ENCODE measurements around the gene ADAD2. TPM values are rescaled to one million over a fixed set of nuclear protein-coding genes. Genes with fewer than 3 reads are reported as not detected.

ADAD2 gene
- total and polyA plus RNA-seq, 2 of the 4 experiments (the other 2 are of a cell fraction), result not detected

DNA sequence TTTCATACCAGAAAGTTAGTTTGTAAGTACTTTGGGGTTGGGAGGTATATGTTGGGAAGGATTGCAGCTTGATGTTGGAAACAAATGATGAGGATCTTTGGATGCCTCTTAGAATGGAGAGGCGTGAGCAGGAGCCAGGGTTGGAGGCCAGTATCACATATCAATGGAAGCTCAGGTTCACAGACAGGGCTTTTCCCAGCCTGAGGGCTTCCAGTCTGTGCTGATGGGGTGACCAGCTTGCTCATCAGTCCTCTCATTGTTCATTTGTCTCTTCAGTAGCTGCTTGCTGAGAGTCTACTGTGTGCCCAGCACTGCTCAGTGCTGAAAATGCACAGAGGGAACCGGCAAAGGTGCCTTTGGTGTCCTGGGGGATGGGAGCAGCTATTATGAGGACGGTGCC, 40.0 kb upstream of the ADAD2 start:
- Histone ChIP-seq H3K18ac (ENCODE audit: low read depth, low read length) (no peak overlapping the region), H3K14ac (replicated peaks; ENCODE audit: low read depth, low read length) (no peak overlapping the region), H3K4me3 (ENCODE audit: insufficient read depth, low read depth, low read length) (no peak overlapping the region), H3K36me3 (ENCODE audit: control insufficient read depth, insufficient read depth, low read length) (no peaks in the 10 kb centered on the region), H3K9me3 (ENCODE audit: control insufficient read depth, insufficient read depth, low read length) (no peaks in the 10 kb centered on the region), H3K79me1 (ENCODE audit: low read depth in 1 of 2, low read length in 2 of 2) (no peaks in the 10 kb centered on the region), H3K27me3 (ENCODE audit: control insufficient read depth, insufficient read depth, low read length) (peaks cover 26% of the 10 kb centered on the region), H3K4ac (ENCODE audit: low read depth, low read length) (no peak overlapping the region), H3K23ac (ENCODE audit: low read depth, low read length) (no peak overlapping the region), H3K9ac (ENCODE audit: low read depth, low read length) (no peak overlapping the region), H2BK120ac (ENCODE audit: low read depth, low read length) (no peak overlapping the region), H2AFZ (replicated peaks; ENCODE audit: low read length, poor library complexity) (no peak overlapping the region), H3K9me1 (ENCODE audit: insufficient read depth, low read length) (no peaks in the 10 kb centered on the region), H3K56ac (ENCODE audit: extremely low read depth, insufficient read depth, low read length) (no peak overlapping the region), H2BK5ac (ENCODE audit: low read depth, low read length, poor library complexity, severe bottlenecking) (no peak overlapping the region), H2AK5ac (ENCODE audit: low read depth, low read length) (no peak overlapping the region), H3K4me2 (ENCODE audit: low read depth, low read length) (no peak overlapping the region), H2AK9ac (replicated peaks; ENCODE audit: low read depth, low read length, poor library complexity) (no peak overlapping the region), H2BK15ac (ENCODE audit: low read depth, low read length) (no peak overlapping the region), H3K27ac (ENCODE audit: insufficient read depth, low read length) (no peak overlapping the region), H4K91ac (ENCODE audit: insufficient read depth, low read depth, low read length) (no peak overlapping the region), H2BK20ac (ENCODE audit: low read depth, low read length) (no peak overlapping the region), H4K20me1 (ENCODE audit: insufficient read depth, low read length) (no peaks in the 10 kb centered on the region), H3K4me1 (ENCODE audit: control insufficient read depth, insufficient read depth, low read length) (no peaks in the 10 kb centered on the region), H4K8ac (ENCODE audit: low read depth in 2 of 2, low read length in 2 of 2) (no peak overlapping the region), H4K5ac (ENCODE audit: low read depth, low read length) (no peak overlapping the region)
- WGBS, 2 experiments (ENCODE audit: extremely low coverage in 2 of 2, insufficient read length in 1 of 2), result no CpG with 5 or more reads among the region's 3 CpGs
- ChIA-PET POLR2A (ENCODE audit: unreplicated experiment) (no interaction called here), CTCF (no interaction called here)
- BruUV-seq (replicated peaks), result no TSS peak
- intact Hi-C loops (cut with micrococcal nuclease) (no loop called here), in situ Hi-C loops (cut with MboI; ENCODE audit: low sequenced_read_pairs) (no loop called here), dilution Hi-C loops (cut with HindIII; ENCODE audit: low sequenced_read_pairs, unreplicated experiment) (no loop called here)
- no peak for ATAC-seq (ENCODE audit: low read depth)
- TF ChIP-seq BHLHE40 (IDR thresholded peaks at IDR 0.05; ENCODE audit: low read depth, low read length) (no peak), FOS (IDR thresholded peaks at IDR 0.05; ENCODE audit: low read depth, low read length) (no peak), MXI1 (IDR thresholded peaks at IDR 0.05; ENCODE audit: borderline replicate concordance, low read depth, low read length) (no peak), RCOR1 (IDR thresholded peaks at IDR 0.05; ENCODE audit: insufficient replicate concordance, low read length) (no peak), RFX5 (IDR thresholded peaks at IDR 0.05; ENCODE audit: low read depth, low read length) (no peak), ELK1 (IDR thresholded peaks at IDR 0.05; ENCODE audit: borderline replicate concordance, low read depth, low read length) (no peak), CHD1 (IDR thresholded peaks at IDR 0.05; ENCODE audit: low read depth, low read length) (no peak), POLR2A (IDR thresholded peaks at IDR 0.05; ENCODE audit: low read depth, low read length) (no peak), SMC3 (IDR thresholded peaks at IDR 0.05; ENCODE audit: low read depth, low read length) (no peak), MAZ (IDR thresholded peaks at IDR 0.05; ENCODE audit: borderline replicate concordance, low read depth, low read length) (no peak), CTCF (conservative IDR thresholded peaks at IDR 0.05; ENCODE audit: low read depth, low read length) (no peak), MAFK (IDR thresholded peaks at IDR 0.05; ENCODE audit: low read depth, low read length) (no peak), NFE2L2 (IDR thresholded peaks at IDR 0.05; ENCODE audit: low read depth, low read length) (no peak), USF2 (IDR thresholded peaks at IDR 0.05; ENCODE audit: low read depth, low read length) (no peak), CEBPB (IDR thresholded peaks at IDR 0.05; ENCODE audit: low read depth, low read length) (no peak), RAD21 (IDR thresholded peaks at IDR 0.05; ENCODE audit: low read length) (no peak)
- no peak for DNase-seq

Measured in IMR-90 (cell line).